Fibroblast of the conjunctiva (primary cell): Measurements from ENCODE around the gene ITPRID2.

ENCODE experiments used
- DNase-seq: peaks from one replicate; pipeline ENCODE4 v3.0.0-alpha.2; 2010; ENCODE audit warnings: low read depth

ITPRID2 gene

GRCh38 chr2:181882246-181883020 is 9.1 kb upstream of the ITPRID2 start:
- no peak for DNase-seq

GRCh38 chr2:181884601-181885000 is 6.9 kb upstream of the ITPRID2 start:
- no peak for DNase-seq

GRCh38 chr2:181885096-181885495 is 6.4 kb upstream of the ITPRID2 start:
- DNase-seq: no peak

- no peak for DNase-seq
These were observed 5.3 kb upstream of the ITPRID2 start for GRCh38 chr2:181886192-181886591.

GRCh38 chr2:181887045-181887444 is 4.5 kb upstream of the ITPRID2 start:
- DNase-seq: no peak

GRCh38 chr2:181889776-181890175 is 1.8 kb upstream of the ITPRID2 start:
- no peak for DNase-seq

GRCh38 chr2:181890271-181890670 is 1.3 kb upstream of the ITPRID2 start:
- DNase-seq: no peak

GRCh38 chr2:181891966-181892798 is 652 bp downstream of the ITPRID2 start:
- DNase-seq: no peak

- no peak for DNase-seq
These were observed 1.4 kb downstream of the ITPRID2 start for GRCh38 chr2:181892799-181893435.

- no peak for DNase-seq
These were observed 2.9 kb downstream of the ITPRID2 start for GRCh38 chr2:181894381-181894780.

- DNase-seq: no peak
These were observed 4.3 kb downstream of the ITPRID2 start for GRCh38 chr2:181895818-181896217.

- DNase-seq: no peak
These were observed 4.8 kb downstream of the ITPRID2 start for GRCh38 chr2:181896286-181896685.

GRCh38 chr2:181900007-181900651 is 8.6 kb downstream of the ITPRID2 start:
- DNase-seq: no peak

GRCh38 chr2:181902625-181903024 is 11.1 kb downstream of the ITPRID2 start:
- no peak for DNase-seq

- no peak for DNase-seq
These were observed 12.6 kb downstream of the ITPRID2 start for GRCh38 chr2:181904022-181904632.

- no peak for DNase-seq
These were observed 15.5 kb downstream of the ITPRID2 start for GRCh38 chr2:181907057-181907456.

GRCh38 chr2:181907635-181908034 is 16.1 kb downstream of the ITPRID2 start:
- no peak for DNase-seq

GRCh38 chr2:181910028-181910831 is 18.7 kb downstream of the ITPRID2 start:
- no peak for DNase-seq

- DNase-seq: no peak
These were observed 20.3 kb downstream of the ITPRID2 start for GRCh38 chr2:181911830-181912229.

GRCh38 chr2:181915102-181915501 is 23.6 kb downstream of the ITPRID2 start:
- DNase-seq: no peak
